ENCODE data around the gene RHBDF2.

DNA sequence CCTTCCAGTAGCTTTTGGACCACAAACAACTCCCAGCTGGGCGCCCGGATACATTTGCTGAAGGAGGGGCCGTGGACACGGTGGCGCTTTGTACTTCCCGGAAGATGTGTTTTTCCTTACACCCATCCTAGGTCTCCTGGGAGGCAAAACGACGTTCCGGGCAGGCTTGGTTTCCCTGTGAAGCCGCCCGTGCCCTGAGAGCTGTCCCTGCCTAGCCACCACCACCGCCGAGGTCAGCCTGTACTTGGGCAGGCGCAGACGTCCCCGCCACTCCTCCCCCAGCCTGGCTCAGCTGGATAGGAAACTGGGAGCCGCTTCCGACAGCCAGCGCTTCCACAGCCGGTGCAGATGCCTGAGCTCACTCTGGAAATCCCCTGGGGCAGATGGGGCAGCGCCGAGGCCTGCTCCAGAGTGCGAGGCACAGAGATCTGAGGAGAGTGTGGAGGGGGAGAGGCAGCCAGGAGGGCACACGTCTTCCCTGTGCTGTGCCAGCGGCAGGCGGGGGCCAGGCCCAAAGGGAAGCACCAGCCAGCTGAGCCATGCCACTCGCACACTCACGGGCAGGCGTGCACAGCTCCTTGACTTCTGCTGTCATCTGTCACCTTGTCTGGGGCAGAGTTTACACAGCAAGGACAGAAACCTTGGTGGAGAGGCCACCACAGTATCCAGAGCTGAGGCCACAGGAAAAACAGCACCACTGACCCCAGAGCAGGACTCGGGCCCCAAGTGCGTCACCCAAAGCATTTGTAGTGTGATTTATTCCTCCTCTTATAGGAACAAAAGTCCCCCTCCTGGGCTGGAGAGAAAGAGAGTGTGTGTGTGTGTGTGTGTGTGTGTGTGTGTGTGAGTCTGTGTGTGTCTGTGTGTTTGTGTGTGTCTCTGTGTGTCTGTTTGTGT is 3.0 kb downstream of the RHBDF2 start:
- TF ChIP-seq, protein P1, sequence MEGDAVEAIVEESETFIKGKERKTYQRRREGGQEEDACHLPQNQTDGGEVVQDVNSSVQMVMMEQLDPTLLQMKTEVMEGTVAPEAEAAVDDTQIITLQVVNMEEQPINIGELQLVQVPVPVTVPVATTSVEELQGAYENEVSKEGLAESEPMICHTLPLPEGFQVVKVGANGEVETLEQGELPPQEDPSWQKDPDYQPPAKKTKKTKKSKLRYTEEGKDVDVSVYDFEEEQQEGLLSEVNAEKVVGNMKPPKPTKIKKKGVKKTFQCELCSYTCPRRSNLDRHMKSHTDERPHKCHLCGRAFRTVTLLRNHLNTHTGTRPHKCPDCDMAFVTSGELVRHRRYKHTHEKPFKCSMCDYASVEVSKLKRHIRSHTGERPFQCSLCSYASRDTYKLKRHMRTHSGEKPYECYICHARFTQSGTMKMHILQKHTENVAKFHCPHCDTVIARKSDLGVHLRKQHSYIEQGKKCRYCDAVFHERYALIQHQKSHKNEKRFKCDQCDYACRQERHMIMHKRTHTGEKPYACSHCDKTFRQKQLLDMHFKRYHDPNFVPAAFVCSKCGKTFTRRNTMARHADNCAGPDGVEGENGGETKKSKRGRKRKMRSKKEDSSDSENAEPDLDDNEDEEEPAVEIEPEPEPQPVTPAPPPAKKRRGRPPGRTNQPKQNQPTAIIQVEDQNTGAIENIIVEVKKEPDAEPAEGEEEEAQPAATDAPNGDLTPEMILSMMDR (IDR thresholded peaks at IDR 0.05), result no peak
- no peak for TF ChIP-seq POLR2A (IDR thresholded peaks at IDR 0.05)
- peak; percentile 47 to 53 for TF ChIP-seq POLR2AphosphoS5 (IDR thresholded peaks at IDR 0.05; ENCODE audit: insufficient read depth in 1 of 2, low read depth in 1 of 2)
